Liver (tissue), 9 donors: ENCODE data around the gene YWHAB. TPM values are rescaled to one million over a fixed set of nuclear protein-coding genes. Genes with fewer than 3 reads are reported as not detected.

Experiments
- DNase-seq: peaks from one replicate; pipeline ENCODE4 v3.0.0-alpha.2; 2017; ENCODE audit warnings: low spot score
- H3K27ac ChIP-seq, 2 donors: one replicate each; pipeline ENCODE4 v1.7.0; 2013; ENCODE audit warnings: inconsistent platforms in 2 of 2, low read length in 2 of 2, control low read depth in 1 of 2, low read depth in 1 of 2, mild to moderate bottlenecking in 1 of 2
- H3K27me3 ChIP-seq, 4 donors: one replicate each; pipeline versions ENCODE4 v1.6.1 to v1.7.0; 2013; ENCODE audit warnings: low read length in 3 of 4, inconsistent platforms in 1 of 4, mild to moderate bottlenecking in 1 of 4, moderate library complexity in 1 of 4; ENCODE audit not compliant: control insufficient read depth in 4 of 4, insufficient read depth in 4 of 4
- H3K36me3 ChIP-seq, 4 donors: one replicate each; pipeline versions ENCODE4 v1.6.1 to v1.7.0; 2013; ENCODE audit warnings: low read length in 3 of 4, mild to moderate bottlenecking in 3 of 4, low read depth in 1 of 4, moderate library complexity in 1 of 4; ENCODE audit not compliant: control insufficient read depth in 4 of 4, insufficient read depth in 3 of 4
- H3K4me1 ChIP-seq, 4 donors: one replicate each; pipeline versions ENCODE4 v1.6.1 to v1.7.0; 2013; ENCODE audit warnings: low read length in 3 of 4, mild to moderate bottlenecking in 3 of 4, moderate library complexity in 1 of 4; ENCODE audit not compliant: control insufficient read depth in 4 of 4, insufficient read depth in 4 of 4
- H3K4me3 ChIP-seq, 3 donors: one replicate each; pipeline versions ENCODE4 v1.6.1 to v1.7.0; 2013; ENCODE audit warnings: low read length in 3 of 3, control low read depth in 1 of 3, low read depth in 1 of 3, mild to moderate bottlenecking in 1 of 3
- H3K9ac ChIP-seq, 2 donors: one replicate each; pipeline ENCODE4 v1.7.0; 2013; ENCODE audit warnings: low read length in 2 of 2, mild to moderate bottlenecking in 2 of 2, moderate library complexity in 2 of 2, control low read depth in 1 of 2, low read depth in 1 of 2
- H3K9me3 ChIP-seq, 4 donors: one replicate each; pipeline versions ENCODE4 v1.6.1 to v1.7.0; 2013; ENCODE audit warnings: low read length in 3 of 4; ENCODE audit not compliant: control insufficient read depth in 4 of 4
- ATF3 ChIP-seq: IDR thresholded peaks from 2 replicates; pipeline ENCODE4 v1.6.1; 2016; ENCODE audit warnings: antibody characterized with exemption
- CTCF ChIP-seq: fragments of 150-350 bp; IDR thresholded peaks from 2 replicates; pipeline ENCODE4 v1.5.1; 2017; ENCODE audit warnings: improper control_type of control experiment, low read depth, low read length; ENCODE audit not compliant: missing input control
- EGR1 ChIP-seq, 2 donors: IDR thresholded peaks; 2 replicates each; pipeline ENCODE4 v1.6.1; 2016 to 2018; ENCODE audit warnings: antibody characterized with exemption in 2 of 2, low read depth in 2 of 2
- FOXA1 ChIP-seq: IDR thresholded peaks from 2 replicates; pipeline ENCODE4 v1.6.1; 2016; ENCODE audit warnings: antibody characterized with exemption
- GABPA ChIP-seq, 2 donors: IDR thresholded peaks in 1 of 2; conservative IDR thresholded peaks in 1 of 2; 2 replicates each; pipeline ENCODE4 v1.6.1; 2016; ENCODE audit warnings: antibody characterized with exemption in 2 of 2, mild to moderate bottlenecking in 1 of 2, moderate library complexity in 1 of 2
- HNF4A ChIP-seq, 2 donors: conservative IDR thresholded peaks; 2 replicates each; pipeline ENCODE4 v1.6.1; 2016; ENCODE audit warnings: antibody characterized with exemption in 2 of 2, mild to moderate bottlenecking in 2 of 2
- HNF4G ChIP-seq: IDR thresholded peaks from 2 replicates; pipeline ENCODE4 v1.6.1; 2016; ENCODE audit warnings: antibody characterized with exemption
- JUND ChIP-seq, 2 donors: IDR thresholded peaks; 2 replicates each; pipeline ENCODE4 v1.6.1; 2016; ENCODE audit warnings: antibody characterized with exemption in 2 of 2
- MAX ChIP-seq: IDR thresholded peaks from 2 replicates; pipeline ENCODE4 v1.6.1; 2016; ENCODE audit warnings: antibody characterized with exemption
- RAD21 ChIP-seq, 2 donors: IDR thresholded peaks; 2 replicates each; pipeline ENCODE4 v1.6.1; 2016; ENCODE audit warnings: antibody characterized with exemption in 2 of 2, mild to moderate bottlenecking in 2 of 2
- REST ChIP-seq: IDR thresholded peaks from 2 replicates; pipeline ENCODE4 v1.6.1; 2016; ENCODE audit warnings: antibody characterized with exemption, mild to moderate bottlenecking
- RXRA ChIP-seq, 2 donors: IDR thresholded peaks; 2 replicates each; pipeline ENCODE4 v1.6.1; 2017 to 2018; ENCODE audit warnings: antibody characterized with exemption in 2 of 2, mild to moderate bottlenecking in 1 of 2
- SP1 ChIP-seq: IDR thresholded peaks from 2 replicates; pipeline ENCODE4 v1.6.1; 2018; ENCODE audit warnings: antibody characterized with exemption, mild to moderate bottlenecking
- YY1 ChIP-seq: IDR thresholded peaks from 2 replicates; pipeline ENCODE4 v1.6.1; 2016; ENCODE audit warnings: antibody characterized with exemption, mild to moderate bottlenecking
- ZBTB33 ChIP-seq: IDR thresholded peaks from 2 replicates; pipeline ENCODE4 v1.6.1; 2016; ENCODE audit warnings: antibody characterized with exemption
- WGBS: extraction: QIAGEN DNeasy Blood & Tissue Kit; methylation state at CpG from one replicate; pipeline ENCODE4 v1.1.7; 2013; 5-methylcytosine and 5-hydroxymethylcytosine counted together
- polyA plus RNA-seq, 2 donors: library from polyadenylated mRNA; stranded (reverse) in 1 of 2; unstranded in 1 of 2; fragments of 200-250 nt in 1 of 2; fragments of >200 nt in 1 of 2; fragmentation: Nextera tagmentation in 1 of 2; extraction: Ambion mirVana in 1 of 2; gene quantifications; one replicate each; pipeline versions ENCODE4 v1.2.1 to v1.2.3, GENCODE V29; 2013 to 2015
- total RNA-seq, 2 donors: library from RNA; depleted of rRNA; stranded (reverse); fragments of >200 nt; gene quantifications; one replicate each; pipeline ENCODE4 v1.2.3, GENCODE V29; 2014
- donor health status: healthy.
- donor health status: healthy.
- donor health status: healthy.
- donor health status: healthy.
- donor health status: healthy.

YWHAB gene
- total and polyA plus RNA-seq, 4 donors: 41.6 to 86.5 (median 43.3) TPM

- Histone ChIP-seq H3K27me3 (no peaks in the 10 kb centered on the region), H3K9ac (no peak overlapping the region), H3K36me3 (peaks cover 0 to 17% (median 7%) of the 10 kb centered on the region in 4 donors), H3K9me3 (no peaks in the 10 kb centered on the region), H3K4me3 (no peak overlapping the region), H3K27ac (no peak overlapping the region), H3K4me1 (no peaks in the 10 kb centered on the region)
- WGBS: 66% methylated on average over 3 of the region's 3 CpGs
- DNase-seq: no peak
- TF ChIP-seq JUND (IDR thresholded peaks at IDR 0.05) (no peak), HNF4A (conservative IDR thresholded peaks at IDR 0.05) (no peak), ZBTB33 (no peak)
These were observed 43.1 kb downstream of the YWHAB start for GRCh38 chr20:44928595-44928994.

GRCh38 chr20:44930517-44931168 lies 45.1 kb downstream of the YWHAB start:
- H3K9me3 ChIP-seq: no peaks in the 10 kb centered on the region
- H3K27ac ChIP-seq: no peak overlapping the region
- no peak overlapping the region for H3K4me3 ChIP-seq
- H3K9ac ChIP-seq: no peak overlapping the region
- peaks cover 0 to 24% (median 7%) of the 10 kb centered on the region in 4 donors for H3K36me3 ChIP-seq
- no peak for TF ChIP-seq EGR1 (IDR thresholded peaks at IDR 0.05; ENCODE audit: low read depth in 2 of 2)
- no peak for TF ChIP-seq CTCF
- TF ChIP-seq HNF4G: no peak
- TF ChIP-seq MAX: no peak
- no peak for TF ChIP-seq HNF4A (conservative IDR thresholded peaks at IDR 0.05)
- TF ChIP-seq ATF3: no peak
- TF ChIP-seq ZBTB33: no peak
- TF ChIP-seq SP1: no peak
- no peak for TF ChIP-seq JUND (IDR thresholded peaks at IDR 0.05)
- TF ChIP-seq RAD21 (IDR thresholded peaks at IDR 0.05): no peak
- no peak for TF ChIP-seq FOXA1
- no peak for TF ChIP-seq REST
- TF ChIP-seq YY1: no peak
- no peak for TF ChIP-seq GABPA (IDR thresholded peaks at IDR 0.05 in 1 of 2, conservative IDR thresholded peaks at IDR 0.05 in 1 of 2)
- no peak for TF ChIP-seq RXRA (IDR thresholded peaks at IDR 0.05)
- no peak for DNase-seq
- no peaks in the 10 kb centered on the region for H3K4me1 ChIP-seq
- 94% methylated on average over 18 of the region's 18 CpGs for WGBS
- no peaks in the 10 kb centered on the region for H3K27me3 ChIP-seq
